ENCODE results near the gene IRAK1.

The IRAK1 gene

GRCh38 chrX:154040307-154040756, 20.6 kb upstream of the IRAK1 start:
- DNase-seq = no peak

GRCh38 chrX:154039577-154039976, 19.9 kb upstream of the IRAK1 start:
- no peak for DNase-seq

DNA sequence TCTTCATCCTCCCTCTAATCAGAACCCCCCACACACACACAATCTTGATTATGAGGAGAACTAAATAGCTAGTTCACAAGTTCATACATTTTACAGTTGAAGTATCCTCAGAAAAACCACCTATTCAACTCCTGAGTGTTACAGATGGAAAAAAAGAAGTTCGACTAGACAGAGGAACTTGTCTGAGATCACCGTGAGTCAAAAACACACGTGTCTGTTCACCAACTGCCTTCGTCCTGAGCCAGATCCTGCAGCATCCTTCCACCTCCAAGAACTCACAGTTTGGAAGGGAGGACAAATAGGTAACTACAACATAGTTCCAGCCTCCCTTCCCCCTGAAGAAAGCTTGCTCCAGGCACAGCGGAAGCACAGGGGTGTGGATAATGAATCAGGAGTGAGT, 19.0 kb upstream of the IRAK1 start:
- no peak for DNase-seq

DNA sequence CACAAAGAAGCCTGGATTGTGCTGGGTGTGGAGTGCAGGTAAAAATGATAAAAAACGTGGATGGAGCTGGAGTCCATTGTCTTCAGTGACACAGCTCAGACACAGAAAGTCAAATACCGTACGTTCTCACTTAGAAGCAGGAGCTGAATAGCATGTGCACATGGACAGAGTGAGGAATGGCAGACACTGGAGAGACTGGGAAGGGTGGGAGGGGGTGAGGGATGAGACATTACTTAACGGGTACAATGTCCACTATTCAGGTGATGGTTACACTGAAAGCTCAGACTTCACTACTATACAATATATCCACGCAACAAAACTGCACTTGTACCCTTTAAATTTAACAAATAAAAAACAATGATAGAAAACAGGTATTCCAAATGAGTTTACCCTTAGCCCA, 18.1 kb upstream of the IRAK1 start:
- DNase-seq = no peak

GRCh38 chrX:154036513-154036912, 16.8 kb upstream of the IRAK1 start:
- DNase-seq = no peak

DNA sequence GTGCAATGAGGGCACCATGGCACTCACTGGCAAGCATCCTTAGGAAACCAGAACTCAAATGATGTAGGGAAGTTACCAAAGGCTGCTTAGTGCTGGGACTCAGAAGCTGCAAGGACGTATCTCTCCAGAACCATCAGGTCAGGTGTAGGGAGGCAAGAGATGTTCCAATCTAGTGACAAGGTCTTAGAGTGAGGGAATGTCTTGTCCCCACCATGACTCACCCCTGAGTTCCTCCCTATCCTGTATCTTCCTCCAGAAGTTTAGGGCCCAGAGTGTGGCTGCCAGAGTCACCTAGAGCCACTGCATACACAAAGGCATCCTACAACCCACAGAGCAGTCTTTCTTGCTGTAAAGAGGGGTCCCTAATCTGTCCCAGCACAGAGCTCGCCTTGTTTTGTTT, 14.1 kb upstream of the IRAK1 start:
- no peak for DNase-seq

DNA sequence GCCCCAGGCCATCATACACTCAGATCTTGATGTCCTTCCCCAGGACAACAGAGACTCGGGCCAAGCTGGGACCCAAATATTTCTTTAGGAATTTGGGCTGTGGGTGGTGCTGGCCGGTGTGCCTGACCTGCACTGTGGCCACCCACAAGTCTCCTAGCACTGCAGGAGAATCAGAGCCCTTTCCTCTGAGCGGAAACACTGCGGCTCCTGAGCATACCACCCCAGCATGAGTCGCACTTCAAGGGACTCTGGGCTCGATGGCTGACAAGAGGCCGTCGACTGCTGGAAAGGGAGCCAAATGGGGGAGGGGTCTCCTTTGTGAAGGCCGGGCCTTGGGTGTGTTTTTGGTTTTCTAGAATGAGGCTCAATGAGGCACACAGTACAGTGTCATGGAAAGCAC, 13.0 kb upstream of the IRAK1 start:
- DNase-seq = no peak

DNA sequence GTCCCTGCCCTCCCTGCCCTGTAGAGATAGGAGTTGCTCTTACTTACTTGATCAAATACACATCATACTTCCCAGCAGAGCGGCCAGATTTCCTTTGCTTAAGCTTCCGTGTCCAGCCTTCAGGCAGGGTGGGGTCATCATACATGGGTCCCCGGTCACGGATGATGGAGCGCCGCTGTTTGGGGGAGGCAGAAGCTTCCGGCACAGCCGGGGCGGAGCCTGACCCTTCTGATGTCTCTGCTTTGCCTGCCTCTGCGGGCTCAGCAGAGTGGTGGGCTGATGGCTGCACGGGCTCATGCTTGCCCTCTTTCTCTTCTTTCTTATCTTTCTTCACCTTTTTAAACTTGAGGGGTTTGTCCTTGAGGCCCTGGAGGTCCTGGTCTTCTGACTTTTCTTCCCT, 12.5 kb upstream of the IRAK1 start:
- DNase-seq = no peak

DNA sequence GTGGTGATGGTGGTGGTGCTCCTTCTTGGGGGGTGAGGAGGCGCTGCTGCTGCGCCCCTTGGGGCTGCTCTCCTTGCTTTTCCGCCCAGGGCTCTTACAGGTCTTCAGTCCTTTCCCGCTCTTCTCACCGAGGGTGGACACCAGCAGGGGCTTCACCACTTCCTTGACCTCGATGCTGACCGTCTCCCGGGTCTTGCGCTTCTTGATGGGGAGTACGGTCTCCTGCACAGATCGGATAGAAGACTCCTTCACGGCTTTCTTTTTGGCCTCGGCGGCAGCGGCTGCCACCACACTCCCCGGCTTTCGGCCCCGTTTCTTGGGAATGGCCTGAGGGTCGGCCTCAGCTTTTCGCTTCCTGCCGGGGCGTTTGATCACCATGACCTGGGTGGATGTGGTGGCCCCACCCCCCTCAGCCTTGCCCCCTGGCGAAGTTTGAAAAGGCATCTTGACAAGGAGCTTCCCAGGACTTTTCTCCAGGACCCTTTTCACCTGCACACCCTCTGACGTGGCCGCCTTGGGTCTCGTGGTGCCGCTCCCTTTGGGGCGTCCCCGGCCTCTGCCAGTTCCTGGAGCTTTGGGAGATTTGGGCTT, 11.1 kb upstream of the IRAK1 start:
- DNase-seq = no peak

DNA sequence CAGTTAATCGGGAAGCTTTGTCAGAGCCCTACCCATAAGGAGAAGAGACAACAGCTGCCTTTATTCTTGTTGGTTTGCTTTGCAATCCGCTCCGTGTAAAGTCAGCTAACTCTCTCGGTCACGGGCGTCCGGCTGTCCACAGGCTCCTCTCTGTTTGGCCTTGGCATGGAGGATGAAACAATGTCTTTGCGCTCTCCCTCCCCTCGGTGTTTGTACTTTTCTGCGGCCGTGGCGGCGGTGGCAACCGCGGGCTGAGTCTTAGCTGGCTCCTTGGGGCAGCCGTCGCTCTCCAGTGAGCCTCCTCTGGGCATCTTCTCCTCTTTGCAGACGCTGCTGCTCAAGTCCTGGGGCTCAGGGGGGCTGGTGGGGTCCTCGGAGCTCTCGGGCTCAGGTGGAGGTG, 10.6 kb upstream of the IRAK1 start:
- no peak for DNase-seq

- DNase-seq = no peak
These were observed 9.7 kb upstream of the IRAK1 start for GRCh38 chrX:154029439-154029838.

- DNase-seq = no peak
These were observed 8.9 kb upstream of the IRAK1 start for GRCh38 chrX:154028502-154029184.

- DNase-seq = no peak
These were observed 8.3 kb upstream of the IRAK1 start for GRCh38 chrX:154027986-154028385.

GRCh38 chrX:154027022-154027402, 7.3 kb upstream of the IRAK1 start:
- no peak for DNase-seq

DNA sequence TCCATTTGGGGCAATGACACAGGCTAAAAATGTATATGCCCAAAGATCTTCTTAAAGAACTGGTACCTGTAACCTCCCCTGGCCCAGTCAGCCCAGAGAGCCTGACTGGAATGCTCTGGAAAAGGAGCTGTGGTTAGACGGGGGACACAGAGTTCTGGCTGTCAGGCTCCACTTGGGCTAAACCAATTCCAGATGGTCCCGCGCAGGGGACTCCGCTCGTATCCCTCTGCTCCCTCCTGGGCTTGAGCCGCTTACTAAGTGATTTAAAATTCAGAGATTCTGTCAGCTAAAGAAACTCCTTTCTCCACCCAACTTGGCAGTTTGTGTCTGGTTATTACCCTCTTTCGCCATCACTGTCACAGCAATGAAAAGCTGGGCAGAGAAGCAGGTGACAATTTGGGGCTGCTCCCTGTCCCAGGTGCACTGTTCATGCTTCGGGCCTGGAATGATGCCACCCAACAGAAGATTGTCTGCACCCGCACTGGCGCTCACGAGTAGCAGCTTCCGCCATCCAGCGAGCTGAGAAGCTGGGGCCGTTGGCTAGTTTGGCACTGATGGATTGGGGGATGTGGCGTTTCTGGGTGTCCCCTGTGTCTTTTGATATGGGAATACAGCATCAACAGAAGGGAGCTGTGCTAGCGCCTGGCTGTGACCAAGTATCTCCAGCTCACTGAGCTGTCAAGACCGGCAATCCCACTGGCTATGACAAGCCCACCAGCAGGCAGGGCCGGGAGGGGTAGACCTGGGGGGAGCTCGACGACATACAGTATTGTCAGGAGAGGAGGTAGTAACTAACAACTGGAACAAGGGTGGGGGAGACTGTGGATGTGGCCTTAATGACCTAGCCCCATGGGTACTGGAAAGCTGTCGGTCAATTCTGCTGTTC, 6.7 kb upstream of the IRAK1 start:
- DNase-seq = no peak

- no peak for DNase-seq
These were observed 5.5 kb upstream of the IRAK1 start for GRCh38 chrX:154025230-154025629.

GRCh38 chrX:154024271-154024670, 4.6 kb upstream of the IRAK1 start:
- DNase-seq = no peak

DNA sequence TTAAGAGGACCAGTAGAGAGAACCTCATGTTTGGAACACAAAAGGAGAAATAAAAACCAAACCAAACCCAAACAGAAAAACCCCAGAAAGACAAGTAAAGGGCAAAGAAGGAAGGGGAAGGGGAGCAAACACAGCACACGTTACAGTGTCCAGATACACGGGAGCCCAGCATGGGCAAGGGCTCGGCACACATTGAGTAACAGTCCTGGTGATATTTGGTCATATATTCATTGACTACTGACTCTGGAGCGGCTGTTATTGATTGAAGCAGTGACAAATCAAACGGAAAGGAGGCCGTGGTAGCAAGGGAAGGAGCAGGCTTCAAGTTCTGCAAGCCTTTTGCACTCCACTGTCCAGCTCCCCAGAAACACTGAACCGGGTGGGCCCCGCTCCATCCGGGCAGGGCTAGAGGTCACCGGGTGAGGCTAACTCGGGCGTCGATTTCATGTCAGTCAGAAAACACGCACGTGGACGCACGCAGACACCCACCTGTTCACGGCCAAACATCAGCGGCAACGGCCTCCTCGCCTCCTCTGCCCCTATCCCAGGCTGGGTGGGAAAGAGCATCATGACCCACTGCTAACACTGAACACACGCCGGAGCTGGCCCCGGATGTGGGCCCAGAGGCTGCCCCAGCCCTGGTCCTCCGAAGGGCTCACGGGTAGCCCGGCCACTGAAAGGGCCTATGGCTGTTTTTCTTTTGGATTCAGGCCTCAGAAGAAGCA, 3.7 kb upstream of the IRAK1 start:
- no peak for DNase-seq

- DNase-seq = no peak
These were observed 2.4 kb upstream of the IRAK1 start for GRCh38 chrX:154022108-154022507.

DNA sequence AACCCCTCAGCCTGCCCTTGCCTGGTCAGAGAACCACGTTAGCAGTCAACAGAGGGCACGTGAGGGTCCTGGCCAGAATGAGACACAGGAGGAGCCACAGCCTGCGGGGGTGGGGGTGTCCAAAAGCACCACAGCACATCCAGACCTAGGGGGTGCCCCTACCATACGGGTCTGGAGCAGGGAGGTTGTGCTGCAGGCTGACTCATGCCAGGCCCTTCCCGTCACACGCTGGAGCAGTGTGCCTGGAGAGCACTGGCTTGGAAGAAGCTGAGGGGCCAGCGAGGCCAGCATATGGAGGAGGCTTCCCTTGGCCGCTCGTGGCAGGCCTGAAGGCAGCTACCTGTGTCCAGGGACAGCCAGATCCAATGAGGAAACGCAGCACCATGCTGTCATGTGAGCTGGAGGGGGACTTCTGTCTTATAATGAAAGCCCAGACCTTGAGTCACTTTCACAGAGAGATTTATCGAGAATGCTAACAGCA, 1.5 kb upstream of the IRAK1 start:
- no peak for DNase-seq

DNA sequence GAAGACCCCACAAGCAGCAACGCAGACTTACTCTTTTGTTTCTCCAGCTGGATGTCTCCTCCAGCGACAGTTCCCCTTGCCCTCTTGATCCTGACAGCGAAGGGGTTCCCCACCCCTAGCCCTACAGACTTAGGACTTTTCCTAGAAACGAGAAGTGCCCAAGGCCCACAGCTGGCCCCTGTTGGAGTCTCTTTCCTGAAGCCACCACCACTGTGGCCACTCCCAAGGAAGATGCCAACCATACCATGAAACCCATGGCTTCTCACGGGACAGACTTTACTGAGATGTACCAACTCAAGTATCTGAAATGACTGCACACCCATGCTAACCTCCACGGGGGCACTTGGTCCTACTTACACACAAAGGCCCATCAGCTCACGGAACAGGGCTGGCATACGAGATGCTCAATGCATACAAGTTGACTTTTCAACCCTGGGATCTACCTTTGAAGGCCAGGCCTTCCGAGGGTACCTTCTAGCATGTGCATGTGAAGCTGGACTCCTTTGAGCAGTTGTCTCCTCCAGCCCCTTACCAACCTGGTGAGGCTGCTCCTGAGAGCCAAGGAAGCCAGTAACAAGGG, 924 bp upstream of the IRAK1 start:
- DNase-seq = no peak

GRCh38 chrX:154019061-154019621, 561 bp downstream of the IRAK1 start:
- no peak for DNase-seq

Measured in activated CD4-positive, alpha-beta T cell treated with anti-CD3 and anti-CD28 coated beads for 4 hours (primary cell).